T-helper 1 cell treated with Interleukin-12 subunit alpha and Interleukin-12 subunit beta and Interleukin-4 antibody, amounts not matched to agents 30 ng/mL and 1 ng/mL, for 36 hours (primary cell): Measurements from ENCODE around the gene ABHD5. TPM values are rescaled to one million over a fixed set of nuclear protein-coding genes. Genes with fewer than 3 reads are reported as not detected.

Experiments used
- intact Hi-C: fragments of 100-400 bp; cut with micrococcal nuclease; formaldehyde crosslinking; loops from one replicate; pipeline ENCODE4 v1.15.1; 2024
- total RNA-seq: library from RNA; stranded (reverse); gene quantifications from 2 replicates; pipeline ENCODE4 v1.2.3, GENCODE V29; 2022

The ABHD5 gene
- total RNA-seq, 1 donor from 2014 or later: 19.2 TPM

DNA sequence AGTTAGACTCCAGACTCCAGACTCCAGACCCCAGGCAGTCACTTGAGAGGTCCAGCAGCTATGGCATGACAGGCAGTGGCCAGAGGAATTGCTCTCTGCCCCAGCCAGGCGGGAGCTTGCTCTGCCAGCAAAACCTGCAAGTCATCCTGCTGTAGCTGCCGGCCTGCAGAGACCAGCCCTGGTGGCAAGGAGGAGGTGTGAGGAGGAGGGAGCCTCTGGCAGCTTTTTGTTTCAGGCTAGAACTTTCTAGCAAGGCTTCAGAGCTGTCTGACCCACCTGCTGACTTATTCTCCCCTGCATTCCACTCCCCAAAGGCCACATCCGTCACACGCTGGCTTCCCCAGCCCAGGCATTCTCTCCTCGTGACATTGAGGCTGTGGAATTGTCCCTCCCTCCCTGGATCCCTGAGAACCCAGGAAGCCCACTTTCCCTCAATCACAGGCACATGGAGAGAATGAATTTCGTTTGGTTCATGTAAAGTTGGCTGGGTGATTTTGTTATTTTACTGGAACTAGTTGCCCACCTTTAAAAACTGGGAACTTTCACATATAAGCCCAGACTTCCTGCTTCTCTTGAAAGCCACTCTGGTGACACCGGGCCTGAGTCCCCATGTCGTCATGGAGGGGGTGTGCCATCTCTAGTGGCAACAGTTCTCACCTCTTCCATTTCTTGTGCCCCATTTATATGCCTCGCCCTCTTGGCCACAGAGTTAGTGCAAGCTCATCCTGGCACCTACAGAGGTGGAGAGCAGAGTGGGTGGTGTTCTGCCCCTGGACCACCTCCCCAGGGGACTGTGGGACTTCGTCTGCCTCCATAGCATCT, 82.7 kb downstream of the ABHD5 start:
- intact Hi-C loops: no loop called here

GRCh38 chr3:43774799-43775198, 84.1 kb downstream of the ABHD5 start:
- intact Hi-C loops: no loop called here

- intact Hi-C loops: no loop called here
Observed at GRCh38 chr3:43776101-43776500, 85.4 kb downstream of the ABHD5 start.

DNA sequence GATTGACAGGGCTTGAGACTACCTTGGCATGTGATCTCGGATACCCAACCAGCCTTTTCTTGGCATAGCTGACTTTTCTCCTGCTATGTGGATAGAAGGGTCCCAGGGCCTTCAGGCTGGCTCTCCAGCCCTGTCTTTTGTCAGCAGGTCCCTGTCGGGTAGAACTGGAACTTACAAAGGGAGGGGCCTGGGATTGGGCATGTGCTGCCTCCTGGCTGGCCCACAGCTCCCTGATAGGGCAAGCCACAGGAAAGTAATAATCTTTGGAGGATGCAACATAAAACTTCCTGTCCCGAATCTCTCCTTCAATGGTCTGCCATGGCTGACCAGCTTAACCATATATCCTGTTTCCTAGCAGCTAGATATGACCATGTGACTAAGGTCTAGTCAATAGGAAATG, 89.1 kb downstream of the ABHD5 start:
- intact Hi-C loops: no loop called here

- intact Hi-C loops: no loop called here
Observed at GRCh38 chr3:43782541-43782940, 91.8 kb downstream of the ABHD5 start.

Other genes with a start within 250 kb of the ABHD5 start
- 8.4 and 8.9 TPM in 2 replicates for gene ANO10, start 68.9 kb upstream of the ABHD5 start, total RNA-seq